ENCODE data around the gene DHRS12. TPM values are rescaled to one million over a fixed set of nuclear protein-coding genes. Genes with fewer than 3 reads are reported as not detected.

DHRS12 gene
- total RNA-seq, 6 experiments from 2014 or later: 10.2 to 17.6 (median 12.4) TPM

DNA sequence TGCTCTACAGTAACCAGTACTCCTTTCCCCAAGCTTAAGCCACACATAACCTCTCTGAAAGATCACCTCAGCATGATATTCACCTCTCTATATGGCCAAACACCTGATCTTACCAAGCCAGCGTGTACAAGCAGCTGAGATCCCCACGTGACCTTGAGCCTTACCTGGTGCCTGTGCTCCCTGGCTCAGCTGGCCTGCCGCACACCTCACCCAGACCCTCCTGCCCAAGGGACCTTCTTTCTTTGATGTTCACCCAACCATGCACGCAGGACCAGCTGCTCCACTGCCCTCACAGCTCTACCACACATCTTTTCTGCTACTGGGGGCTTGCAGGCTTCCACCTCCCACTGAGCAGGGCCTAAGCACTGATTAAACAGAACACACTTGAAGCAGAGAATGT is 9.0 kb downstream of the DHRS12 start:
- Histone ChIP-seq H3K4me3 (no peak overlapping the region), H3K27ac (no peak overlapping the region), H3K4me1 (no peaks in the 10 kb centered on the region), H3K9me3 (no peaks in the 10 kb centered on the region), H3K36me3 (no peaks in the 10 kb centered on the region), H3K27me3 (no peaks in the 10 kb centered on the region)
- ATAC-seq (no peak), DNase-seq (no peak)
- WGBS (ENCODE audit: insufficient coverage, low coverage, low lambda C conversion rate, missing lambda C conversion rate): 50% methylated on average over 2 of the region's 4 CpGs
- intact Hi-C loops (cut with DNase I): no loop called here
- TF ChIP-seq, protein P1, sequence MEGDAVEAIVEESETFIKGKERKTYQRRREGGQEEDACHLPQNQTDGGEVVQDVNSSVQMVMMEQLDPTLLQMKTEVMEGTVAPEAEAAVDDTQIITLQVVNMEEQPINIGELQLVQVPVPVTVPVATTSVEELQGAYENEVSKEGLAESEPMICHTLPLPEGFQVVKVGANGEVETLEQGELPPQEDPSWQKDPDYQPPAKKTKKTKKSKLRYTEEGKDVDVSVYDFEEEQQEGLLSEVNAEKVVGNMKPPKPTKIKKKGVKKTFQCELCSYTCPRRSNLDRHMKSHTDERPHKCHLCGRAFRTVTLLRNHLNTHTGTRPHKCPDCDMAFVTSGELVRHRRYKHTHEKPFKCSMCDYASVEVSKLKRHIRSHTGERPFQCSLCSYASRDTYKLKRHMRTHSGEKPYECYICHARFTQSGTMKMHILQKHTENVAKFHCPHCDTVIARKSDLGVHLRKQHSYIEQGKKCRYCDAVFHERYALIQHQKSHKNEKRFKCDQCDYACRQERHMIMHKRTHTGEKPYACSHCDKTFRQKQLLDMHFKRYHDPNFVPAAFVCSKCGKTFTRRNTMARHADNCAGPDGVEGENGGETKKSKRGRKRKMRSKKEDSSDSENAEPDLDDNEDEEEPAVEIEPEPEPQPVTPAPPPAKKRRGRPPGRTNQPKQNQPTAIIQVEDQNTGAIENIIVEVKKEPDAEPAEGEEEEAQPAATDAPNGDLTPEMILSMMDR (IDR thresholded peaks at IDR 0.05): no peak
- TF ChIP-seq POLR2A (IDR thresholded peaks at IDR 0.05): no peak

DNA sequence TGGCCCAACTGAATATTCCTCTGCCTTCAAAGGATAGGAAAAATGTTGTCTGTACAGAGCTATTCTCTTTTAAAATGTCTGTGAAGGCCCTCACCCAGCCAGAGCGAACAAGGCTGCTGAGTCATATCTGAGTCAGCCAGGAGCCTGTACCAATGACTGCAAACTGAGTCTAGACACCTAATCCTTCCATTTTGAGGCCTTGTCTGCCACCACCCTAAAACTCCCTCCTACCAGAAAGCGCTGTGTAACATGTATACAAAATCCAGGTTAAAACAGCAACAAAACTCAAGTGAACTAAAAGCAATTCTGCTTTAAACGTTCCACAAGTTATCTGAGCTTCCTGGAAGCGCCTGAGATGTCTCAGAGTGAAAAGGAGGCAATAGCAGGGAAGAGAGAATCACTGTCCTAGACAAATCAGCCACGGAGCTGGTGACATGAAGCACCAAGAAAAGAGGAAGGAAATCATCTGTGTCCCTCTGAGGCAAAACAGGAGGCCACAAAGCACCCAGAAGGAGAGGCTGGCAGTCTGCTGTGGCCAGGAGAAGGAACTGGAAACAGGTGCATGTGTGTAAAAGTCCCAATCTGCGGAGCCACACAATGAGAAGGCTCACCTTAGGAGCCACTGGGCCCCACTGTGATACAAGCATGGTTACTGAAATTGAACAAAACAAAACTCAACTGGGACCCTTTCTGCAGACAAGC is 10.2 kb downstream of the DHRS12 start:
- Histone ChIP-seq H3K4me1 (no peaks in the 10 kb centered on the region), H3K27ac (no peak overlapping the region), H3K36me3 (no peaks in the 10 kb centered on the region), H3K9me3 (no peaks in the 10 kb centered on the region), H3K27me3 (no peaks in the 10 kb centered on the region), H3K4me3 (no peak overlapping the region)
- WGBS (ENCODE audit: insufficient coverage, low coverage, low lambda C conversion rate, missing lambda C conversion rate): 50% methylated on average over 5 of the region's 6 CpGs
- peak; percentile 13 to 55 (median 28) for ATAC-seq
- intact Hi-C loops (cut with DNase I): no loop called here
- no peak for TF ChIP-seq POLR2A (IDR thresholded peaks at IDR 0.05)
- DNase-seq: no peak

DNA sequence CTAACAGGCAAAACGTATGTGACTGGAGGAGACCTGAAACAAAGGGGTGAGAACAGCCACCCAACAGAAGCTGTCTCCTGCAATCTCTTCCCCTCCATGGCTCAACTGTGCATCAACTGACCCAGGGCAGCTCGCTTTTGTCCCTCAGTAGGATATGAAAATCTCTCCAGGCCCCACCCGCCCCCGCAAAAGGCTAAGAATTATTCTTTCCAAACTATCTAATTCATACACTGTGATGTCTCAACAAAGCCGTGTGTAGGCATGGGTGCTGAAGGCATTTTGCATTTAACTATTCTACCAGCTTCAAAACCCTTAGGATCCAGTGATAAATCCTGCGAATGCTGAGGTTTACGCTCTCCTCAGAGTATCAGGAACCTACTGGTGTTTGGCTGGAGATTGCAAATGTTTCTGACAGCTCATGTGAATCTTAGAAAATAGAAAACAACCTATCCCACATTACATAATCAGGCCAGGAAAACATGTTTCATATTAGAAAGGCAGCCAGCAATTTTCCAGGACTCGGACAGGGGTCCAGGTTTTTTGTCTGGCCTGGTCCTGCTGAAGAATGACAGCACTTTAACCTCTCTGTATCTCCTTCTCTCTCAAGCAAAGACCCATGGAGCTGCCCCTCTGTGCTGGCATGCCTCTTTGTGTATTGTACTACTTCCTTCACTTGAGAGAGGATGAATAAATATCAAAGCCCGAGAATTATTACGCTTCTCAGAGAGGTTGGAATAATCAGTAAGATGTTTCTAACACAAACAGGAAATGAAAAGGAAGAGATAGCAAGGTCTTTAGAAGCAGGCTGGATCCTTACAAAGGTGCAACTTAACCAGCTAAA is 17.3 kb downstream of the DHRS12 start:
- H3K27ac ChIP-seq: no peak overlapping the region
- H3K4me3 ChIP-seq: no peak overlapping the region
- no peak for ATAC-seq

DNA sequence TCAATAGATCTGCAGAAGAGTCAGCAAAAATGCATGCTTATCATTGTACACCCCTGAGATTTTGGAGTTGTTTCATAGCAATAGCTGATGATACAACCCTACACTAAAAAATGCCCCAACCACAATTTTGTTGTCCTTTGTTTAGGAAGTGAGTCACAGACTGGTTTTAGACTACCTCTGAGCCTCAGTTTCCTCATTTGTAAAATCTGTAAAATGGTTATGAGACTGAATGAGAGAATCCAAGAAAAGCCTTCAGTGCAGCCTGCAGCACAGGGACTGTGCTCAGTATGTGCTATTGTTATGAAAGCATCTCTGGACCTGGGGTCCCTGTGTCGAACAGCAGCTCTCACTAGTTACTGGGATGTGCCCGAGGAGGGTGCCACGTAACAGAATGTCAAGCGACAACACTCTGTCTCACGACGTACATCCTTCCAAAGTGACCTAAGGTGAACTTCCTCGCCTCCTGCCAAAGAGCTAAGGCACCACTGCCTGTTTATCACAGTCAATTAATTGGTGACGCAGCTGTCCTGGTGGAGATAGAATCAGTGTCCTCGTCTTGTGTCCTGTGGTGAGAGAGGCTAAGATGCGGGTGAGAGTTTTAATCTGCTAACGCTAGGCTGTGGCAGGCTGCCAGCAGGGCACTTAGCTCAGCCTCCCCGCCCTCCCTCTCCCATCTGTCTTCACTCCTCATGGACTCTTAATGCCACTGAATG is 18.1 kb downstream of the DHRS12 start:
- H3K4me1 ChIP-seq: peaks cover 0 to 9% (median 0%) of the 10 kb centered on the region in 4 donors
- 76% methylated on average over 5 of the region's 12 CpGs for WGBS (ENCODE audit: insufficient coverage, low coverage, low lambda C conversion rate, missing lambda C conversion rate)
- DNase-seq: no peak
- intact Hi-C loops (cut with DNase I): no loop called here
- H3K27me3 ChIP-seq: no peaks in the 10 kb centered on the region
- ATAC-seq: peak; percentile 10 to 55 (median 28)
- H3K4me3 ChIP-seq: no peak overlapping the region
- H3K9me3 ChIP-seq: no peaks in the 10 kb centered on the region
- H3K36me3 ChIP-seq: no peaks in the 10 kb centered on the region
- TF ChIP-seq, protein P1 (IDR thresholded peaks at IDR 0.05): no peak
- TF ChIP-seq POLR2A (IDR thresholded peaks at IDR 0.05): no peak
- no peak overlapping the region for H3K27ac ChIP-seq

More for the DNA sequence above, 17.3 kb downstream of the DHRS12 start:
- intact Hi-C loops (cut with DNase I): no loop called here
- no peaks in the 10 kb centered on the region for H3K36me3 ChIP-seq
- H3K27me3 ChIP-seq: no peaks in the 10 kb centered on the region
- no peak for TF ChIP-seq POLR2A (IDR thresholded peaks at IDR 0.05)
- TF ChIP-seq, protein P1 (IDR thresholded peaks at IDR 0.05): no peak
- H3K4me1 ChIP-seq: peaks cover 0 to 9% (median 0%) of the 10 kb centered on the region in 4 donors
- WGBS (ENCODE audit: insufficient coverage, low coverage, low lambda C conversion rate, missing lambda C conversion rate): 64% methylated on average over 9 of the region's 10 CpGs
- no peaks in the 10 kb centered on the region for H3K9me3 ChIP-seq
- no peak for DNase-seq

Data from right lobe of liver (tissue), 6 donors.